NCI-H1092 treated with DMSO at 0.1 percent for 48 hours (cell line): ENCODE results near the gene SLA2.
A peak's percentile ranks its signal among the peaks of the same experiment; 100 is the strongest.

Experiments used
- DNase-seq: peaks from one replicate; lab custom pipeline; 2025; lab: John Stamatoyannopoulos, UW

The SLA2 gene

DNA sequence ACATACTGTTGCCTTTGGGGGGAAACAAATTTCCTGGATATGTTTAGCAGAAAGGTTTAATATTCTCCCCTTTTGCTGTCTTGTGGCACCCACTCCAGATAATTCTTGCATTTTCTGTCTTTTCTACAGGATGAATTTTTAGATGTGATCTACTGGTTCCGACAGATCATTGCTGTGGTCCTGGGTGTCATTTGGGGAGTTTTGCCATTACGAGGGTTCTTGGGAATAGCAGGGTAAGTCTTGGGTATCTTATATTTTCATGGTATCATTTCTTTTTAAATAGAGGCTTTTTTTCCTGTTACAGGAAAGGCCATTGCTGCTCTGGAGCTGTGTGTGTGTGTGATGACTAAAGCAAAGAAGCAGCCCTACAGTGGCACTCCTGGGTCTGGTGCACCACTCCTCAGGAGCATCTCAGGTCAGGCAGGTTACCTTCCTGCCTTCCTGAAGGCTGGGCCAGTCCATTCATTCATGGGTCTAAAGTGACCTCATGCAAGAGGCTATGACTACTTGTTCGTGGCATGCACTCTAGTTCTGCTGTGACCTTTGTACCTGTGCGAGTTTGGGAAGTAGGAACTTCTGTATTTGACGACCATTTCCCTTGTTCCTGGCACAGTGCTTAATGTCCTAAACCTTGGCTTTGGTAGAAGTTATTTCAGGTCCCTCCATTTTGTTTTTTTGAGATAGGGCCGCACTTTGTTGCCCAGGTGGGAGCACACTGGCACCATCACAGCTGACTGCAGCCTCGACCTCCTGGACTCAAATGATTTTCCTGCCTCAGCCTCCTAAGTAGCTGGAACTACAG, 38.2 kb downstream of the SLA2 start:
- DNase-seq: no peak

DNA sequence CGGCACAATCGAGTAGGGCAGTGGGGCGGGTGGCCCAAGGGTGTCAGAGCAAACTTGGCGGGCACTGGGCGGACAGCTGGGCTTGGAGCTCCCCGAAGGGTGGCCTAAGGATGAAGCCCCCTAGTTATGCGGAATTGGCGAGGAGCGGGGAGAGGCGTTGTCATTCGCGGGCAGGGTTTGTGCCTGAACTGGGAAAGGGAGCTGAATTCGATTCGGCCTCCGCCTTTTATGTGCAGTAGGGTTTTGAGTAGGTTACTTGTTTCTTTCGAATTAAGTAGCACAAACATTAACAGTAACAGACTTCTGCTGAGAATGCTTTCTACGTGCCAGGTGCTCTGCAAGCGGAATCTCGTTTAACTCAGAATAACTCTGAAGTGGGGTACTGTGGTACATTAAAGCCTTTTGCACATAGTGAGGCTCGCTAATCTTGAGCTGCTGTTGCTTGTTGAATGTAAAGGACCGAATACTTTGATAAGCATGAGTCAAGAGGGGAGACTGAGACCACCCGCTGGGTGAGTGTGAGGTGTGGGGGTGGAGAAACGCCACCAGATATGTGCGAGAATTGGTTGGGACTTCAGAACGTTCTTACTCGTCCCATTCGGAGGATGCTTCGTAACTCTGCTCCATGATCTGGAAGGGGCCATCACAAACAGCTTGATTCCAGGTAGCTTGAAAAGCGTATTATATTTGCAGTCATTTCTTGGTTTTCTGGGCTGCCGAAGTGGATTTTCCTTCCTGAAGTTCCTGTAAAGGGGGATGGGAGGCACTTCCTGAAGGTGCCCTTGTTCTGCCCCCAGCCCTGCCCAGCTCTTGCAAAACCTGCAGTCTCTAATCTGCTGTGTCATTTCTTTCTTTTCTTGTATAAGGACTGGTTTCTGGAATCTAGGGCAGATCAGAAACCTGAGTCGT, 39.6 kb downstream of the SLA2 start:
- DNase-seq: no peak

DNA sequence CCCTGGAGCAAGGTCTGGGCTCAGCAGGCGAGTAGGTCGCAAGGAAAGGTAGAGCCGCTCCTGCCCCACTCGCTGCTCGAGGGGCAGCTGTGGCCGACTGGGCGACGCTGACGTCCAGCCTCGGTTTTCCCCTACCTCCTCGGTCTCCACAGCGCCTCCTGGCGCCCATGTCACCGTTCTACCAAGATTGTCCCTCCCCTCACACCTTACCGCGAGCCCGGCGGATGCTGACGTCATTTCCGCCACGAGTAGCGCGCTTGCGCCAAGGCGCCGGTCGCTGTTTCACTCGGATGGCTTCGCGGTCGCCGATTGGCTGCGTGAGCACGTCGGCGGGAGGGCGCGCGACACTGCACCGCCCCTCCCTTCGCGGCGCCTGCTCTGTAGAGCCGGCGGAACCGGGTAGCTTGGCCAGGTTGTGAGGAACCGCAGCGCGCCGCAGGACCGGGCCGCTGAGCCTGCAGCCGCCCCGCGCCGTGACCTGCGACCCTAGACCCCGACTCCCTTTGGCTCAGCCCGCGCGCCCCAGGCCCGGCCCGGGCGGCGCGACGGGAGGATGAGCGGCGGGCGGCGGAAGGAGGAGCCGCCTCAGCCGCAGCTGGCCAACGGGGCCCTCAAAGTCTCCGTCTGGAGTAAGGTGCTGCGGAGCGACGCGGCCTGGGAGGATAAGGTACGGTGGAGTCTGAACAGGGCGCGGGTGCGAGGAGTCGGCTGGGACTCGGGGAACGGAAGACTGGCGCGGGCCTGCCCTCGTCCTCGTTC, 40.4 kb downstream of the SLA2 start, which contains the start of gene RAB5IF:
Gene RAB5IF, plus strand, starts transcription at position 381 of the 759 bp plus-strand sequence. Its CDS starts 173 bp downstream, at position 554.
- peak; percentile 97 for DNase-seq

DNA sequence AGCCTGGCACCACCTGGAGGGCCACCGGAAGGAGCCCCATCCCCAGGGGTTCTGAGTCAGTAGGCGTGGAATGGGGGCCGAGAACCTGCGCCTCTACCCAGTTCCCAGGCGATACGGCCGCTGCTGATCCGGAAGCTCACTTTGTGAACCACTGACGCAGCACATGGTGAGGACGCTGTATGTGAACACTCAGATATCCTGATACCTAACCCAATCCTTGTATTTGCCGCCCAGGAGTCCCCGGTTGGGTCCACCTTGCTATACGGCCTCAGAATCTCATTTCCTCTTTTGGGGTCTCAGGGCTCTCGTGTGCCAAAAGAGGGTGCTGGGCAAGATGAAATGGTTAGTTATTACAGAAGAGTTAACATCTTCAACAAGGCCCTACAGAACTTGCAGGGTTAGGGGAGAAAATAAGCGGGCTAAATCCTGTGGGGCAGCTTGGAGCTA, 41.0 kb downstream of the SLA2 start:
- DNase-seq: peak; percentile 59

DNA sequence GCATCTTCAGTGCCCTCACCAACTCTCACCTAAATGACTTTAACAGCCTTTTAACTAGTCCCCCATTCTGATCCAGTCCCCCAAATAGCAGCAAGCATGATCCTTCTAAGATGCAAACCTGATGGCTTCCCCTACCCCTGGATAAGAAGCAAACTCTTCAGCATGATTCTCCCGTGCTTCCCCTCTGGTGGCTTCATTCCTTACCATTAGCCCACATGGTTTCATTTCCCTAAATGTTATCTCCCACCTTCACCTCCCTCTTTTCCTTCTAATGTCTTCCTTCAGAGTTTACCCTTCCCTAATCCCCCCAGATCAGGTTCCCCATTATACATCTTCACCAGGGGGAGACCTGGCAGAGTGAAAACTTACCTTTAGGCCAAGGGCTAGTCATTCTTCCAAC, 44.5 kb downstream of the SLA2 start:
- DNase-seq: no peak

DNA sequence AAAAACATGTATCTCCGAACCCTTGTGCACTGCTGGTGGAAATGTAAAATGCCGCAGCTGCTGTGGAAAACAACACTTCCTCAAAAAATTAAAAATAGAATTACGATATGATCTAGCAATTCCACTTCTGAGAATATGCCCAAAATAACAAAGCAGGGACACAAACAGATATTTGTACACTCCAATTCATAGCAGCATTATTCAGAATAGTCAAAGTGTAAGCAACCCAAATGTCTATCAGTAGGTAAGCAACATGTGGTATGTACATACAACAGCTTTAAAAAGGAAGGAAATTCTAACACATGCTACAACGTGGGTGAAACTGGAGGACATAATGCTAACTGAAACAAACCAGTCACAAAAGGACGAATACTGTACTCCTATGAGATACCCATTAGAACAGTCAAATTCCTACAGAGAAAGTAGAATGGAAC, 46.1 kb downstream of the SLA2 start:
- DNase-seq: no peak

DNA sequence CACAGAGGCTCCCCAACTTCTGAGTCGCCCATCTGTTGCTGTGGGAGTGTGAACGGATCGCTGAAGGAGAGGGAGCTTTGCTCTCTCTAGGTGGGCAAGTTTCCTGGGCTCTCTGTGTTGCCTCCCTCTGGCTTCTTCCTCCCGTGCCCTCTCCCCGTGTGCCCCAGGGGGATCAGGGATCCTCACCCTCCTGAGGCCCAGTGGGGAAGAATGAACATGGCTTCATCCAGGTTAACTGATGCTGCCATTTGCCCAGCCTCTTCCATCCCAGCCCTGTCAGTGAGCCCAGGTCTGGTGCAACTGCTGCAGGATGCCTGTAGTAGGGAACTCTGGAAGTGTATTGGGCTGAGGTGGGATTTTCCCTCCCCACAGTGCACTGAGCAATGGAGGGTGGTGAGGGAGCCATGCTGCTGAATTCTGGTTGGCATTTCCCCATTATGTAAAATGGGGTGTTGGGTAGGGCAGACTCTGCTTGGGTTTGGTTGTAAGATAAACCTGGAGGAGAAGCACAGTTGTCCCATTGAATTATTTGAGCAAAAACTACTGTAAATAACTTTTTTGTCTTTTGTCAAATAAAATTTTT, 52.6 kb downstream of the SLA2 start:
- no peak for DNase-seq

DNA sequence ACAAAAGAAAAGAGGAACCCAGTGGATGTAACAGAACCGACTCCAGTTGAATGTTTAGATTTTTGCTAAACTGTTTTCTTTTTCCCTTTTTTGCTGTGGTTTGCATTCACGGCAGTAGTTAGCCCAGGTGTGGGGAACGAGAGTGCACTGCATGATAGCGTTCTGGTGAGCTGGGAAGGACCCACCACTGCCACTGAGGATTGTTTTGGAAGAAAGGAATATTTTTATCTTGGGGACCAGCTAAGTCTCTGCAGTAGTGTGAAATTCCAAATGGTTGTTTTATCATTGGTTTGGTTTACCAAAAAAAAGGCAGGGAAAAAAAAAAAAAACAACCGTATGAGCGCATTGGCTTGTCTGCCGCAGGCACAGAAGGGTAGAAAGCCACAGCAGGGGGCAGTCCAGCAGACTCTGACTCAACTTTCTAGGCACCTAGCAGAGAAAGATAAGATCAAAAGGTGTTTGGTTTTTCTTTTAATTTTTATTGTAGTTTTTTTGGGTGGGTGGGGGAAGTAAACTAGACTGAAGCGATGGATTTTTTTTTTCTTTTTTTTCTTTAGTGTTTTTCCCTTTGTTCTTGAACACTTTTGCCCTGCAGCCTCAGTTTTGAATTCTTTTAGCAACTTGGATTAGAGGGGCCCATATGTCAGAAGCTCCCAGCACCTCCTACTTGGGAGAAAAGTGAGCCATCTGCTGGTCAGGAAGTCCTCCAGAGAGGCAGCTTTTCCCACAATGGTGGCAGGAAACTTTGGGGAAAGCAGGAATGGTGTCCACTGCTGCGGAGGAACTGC, 53.9 kb downstream of the SLA2 start:
- DNase-seq: peak; percentile 5

DNA sequence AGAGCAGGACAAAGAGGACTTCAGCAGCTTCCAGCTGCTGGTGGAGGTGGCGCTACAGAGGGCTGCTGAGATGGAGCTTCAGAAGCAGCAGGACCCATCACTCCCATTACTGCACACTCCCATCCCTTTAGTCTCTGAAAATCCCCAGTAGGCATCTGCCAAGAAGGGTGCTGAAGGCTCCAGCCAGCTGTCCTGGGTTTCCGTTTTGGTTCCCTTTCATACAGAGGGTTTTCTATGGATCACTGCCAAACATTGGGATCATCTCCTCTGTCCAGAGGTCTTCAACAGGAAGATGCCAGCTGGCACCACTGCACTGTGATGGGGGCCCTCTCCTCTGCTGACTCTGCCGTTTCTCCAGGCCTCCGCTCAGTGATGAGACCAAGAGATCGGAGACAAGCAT, 54.7 kb downstream of the SLA2 start:
- DNase-seq: peak; percentile 31

DNA sequence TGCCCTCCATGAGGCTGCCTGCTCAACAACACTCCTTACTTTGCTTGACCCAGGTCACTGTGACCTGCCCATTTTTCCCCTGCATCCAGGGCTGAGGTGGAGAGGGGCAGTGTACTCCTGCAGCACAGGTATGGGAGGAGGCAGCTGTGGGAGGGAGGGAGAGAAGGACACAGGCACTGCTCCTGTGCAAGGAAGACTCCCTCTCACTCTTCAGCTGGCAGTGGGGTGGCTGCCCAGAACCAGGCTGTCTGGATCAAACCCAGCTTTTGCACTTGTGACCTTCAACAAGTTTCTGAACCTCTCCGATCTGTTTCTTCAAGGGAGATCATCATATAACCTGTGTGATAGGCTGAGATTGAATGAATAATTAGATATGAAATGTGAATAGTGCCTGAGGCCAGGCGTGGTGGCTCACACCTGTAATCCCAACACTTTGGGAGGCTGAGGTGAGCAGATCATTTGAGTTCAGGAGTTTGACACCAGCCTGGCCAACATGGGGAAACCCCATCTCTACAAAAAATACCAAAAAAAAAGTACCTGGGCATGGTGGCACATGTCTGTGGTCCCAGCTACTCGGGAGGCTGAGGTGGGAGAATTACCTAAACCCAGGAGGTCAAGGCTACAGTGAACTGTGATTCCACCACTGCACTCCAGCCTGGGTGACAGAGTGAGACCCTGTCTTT, 58.5 kb downstream of the SLA2 start:
- no peak for DNase-seq

DNA sequence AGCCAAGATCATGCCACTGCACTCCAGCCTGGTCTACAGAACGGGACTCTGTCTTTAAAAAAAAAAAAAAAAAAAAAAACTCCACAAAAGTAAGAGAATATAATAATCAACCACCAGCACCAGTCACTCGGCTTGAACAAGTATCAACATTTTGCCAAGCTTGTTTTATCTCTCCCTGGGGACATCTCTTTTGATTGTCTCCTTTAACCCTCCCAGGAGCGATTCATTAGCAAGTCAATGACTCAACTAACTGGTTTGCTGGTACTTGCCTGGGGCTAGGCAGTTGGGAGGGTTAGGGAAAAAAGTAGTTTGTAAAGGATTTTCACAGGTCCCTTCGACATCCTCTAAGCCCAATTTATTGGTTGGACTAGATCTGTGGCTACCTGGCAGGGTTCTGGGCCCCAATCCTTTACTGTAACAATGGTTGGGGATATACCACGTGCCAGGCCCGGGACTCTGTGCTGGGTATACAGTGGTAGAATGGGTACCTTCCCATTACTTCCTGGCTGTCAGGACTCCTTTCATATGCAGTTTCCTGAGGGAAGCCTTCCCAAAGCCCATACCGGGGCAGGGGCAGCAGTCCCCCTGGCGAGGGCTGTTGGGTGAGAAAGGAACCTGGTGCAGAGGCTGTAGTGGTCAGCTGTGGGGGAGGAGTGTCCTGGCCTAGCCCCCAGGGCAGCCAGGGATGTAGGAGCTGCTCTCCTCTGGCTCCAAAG, 60.4 kb downstream of the SLA2 start:
- DNase-seq: no peak

DNA sequence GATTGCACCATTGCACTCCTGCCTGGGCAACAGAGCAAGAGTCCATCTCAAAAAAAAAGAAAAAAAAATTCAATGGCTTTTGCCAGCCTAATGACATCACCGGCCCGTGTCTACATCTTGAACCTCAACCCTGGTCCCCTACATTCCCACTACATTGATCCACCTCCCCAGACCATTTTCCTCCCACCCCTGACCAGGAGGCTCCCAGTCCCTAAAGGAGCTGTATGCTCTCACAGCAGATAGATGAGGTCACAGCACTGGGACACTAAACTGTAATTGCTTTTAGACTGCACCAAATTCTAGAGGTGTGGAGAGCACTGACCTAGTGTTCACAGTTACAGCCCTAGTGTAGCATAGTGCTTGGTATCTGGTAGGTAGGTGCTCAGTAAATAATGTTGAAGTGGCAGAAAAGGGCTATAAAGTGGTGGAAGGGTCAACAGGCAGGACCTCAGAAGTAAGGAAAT, 61.9 kb downstream of the SLA2 start:
- no peak for DNase-seq

DNA sequence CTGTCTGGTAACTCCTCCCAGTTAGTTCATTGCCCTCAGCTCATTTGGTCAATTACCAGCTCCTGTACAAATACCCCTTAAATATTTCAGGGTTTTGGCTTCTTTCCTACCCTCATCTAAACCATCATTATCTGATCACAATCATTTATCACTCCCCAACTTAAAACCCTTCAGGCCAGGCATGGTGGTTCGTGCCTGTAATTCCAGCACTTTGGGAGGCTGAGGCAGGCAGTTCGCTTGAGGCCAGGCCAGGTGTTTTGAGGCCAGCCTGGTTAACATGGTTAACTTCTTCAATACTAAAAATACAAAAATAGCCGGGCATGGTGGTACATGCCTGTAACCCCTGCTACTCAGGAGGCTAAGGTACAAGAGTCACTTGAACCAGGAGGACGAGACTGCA, 63.2 kb downstream of the SLA2 start:
- DNase-seq: no peak

DNA sequence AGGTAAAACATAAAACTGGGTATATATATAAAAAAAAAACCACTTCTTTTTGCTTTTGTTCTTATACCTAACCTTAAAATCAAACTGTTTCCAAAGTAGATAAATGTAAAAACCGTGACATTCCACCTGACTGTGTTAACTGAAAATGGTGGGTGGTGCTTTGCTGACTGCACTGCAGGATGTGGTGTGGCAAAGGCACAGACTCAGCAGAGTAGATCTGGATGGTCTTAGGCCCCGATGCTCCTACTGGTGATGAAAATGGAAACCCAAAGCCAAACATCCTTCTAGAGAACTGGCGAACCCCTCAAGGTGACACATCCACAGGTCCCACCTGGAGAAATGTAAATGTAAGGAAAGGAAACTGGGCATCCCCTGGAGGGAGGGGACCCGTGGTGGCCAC, 63.7 kb downstream of the SLA2 start:
- DNase-seq: no peak

DNA sequence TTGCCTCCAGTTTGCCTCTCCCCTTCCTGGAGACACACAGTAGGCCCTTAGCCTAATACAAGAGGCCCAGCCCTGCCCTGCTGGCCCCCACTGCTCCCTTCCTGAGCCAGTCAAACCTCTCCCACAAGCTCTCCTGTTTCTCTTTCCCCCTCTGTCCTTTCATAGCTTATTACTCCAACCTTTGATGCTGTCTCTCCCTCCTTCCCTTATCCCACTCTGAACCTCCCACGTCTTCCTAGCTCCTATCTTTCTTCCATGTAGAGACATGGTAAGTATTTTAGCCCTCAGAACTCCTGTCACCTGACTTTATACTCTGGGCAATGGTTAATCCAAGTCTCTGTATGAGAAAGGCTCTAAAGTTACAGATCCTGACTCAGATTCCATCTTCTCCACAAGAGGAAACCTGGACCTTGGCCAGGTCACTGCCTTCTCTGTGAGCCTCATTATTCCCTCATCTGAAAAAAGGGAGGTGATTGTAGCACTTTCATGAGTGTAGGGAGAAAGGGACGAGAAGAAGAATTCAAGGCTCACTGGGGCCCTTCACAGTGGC, 65.9 kb downstream of the SLA2 start:
- DNase-seq: no peak

DNA sequence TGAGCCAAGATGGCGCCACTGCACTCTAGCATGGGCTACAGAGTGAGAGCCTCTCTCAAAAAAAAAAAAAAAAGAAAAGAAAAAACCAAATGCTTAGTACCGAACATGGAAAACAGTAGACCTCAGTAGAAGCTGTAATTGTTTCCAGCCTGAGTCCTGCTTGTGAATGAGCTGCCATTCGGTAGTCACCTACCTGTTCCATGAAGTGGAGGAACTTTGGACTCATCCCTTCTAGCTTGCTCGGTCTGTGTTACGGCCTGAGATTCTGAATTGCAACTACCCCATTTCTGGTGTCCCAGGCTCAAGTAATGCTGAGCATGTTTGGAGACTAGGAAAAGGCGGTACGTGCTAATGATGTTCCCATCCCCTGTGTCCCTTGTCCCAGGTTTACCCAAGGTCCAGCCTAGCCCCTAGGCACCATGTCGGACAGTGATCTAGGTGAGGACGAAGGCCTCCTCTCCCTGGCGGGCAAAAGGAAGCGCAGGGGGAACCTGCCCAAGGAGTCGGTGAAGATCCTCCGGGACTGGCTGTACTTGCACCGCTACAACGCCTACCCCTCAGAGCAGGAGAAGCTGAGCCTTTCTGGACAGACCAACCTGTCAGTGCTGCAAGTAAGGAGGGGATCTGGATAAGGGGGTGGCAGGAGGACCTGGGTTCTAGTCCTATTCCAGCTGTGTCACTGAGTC, 67.5 kb downstream of the SLA2 start:
- DNase-seq: no peak

DNA sequence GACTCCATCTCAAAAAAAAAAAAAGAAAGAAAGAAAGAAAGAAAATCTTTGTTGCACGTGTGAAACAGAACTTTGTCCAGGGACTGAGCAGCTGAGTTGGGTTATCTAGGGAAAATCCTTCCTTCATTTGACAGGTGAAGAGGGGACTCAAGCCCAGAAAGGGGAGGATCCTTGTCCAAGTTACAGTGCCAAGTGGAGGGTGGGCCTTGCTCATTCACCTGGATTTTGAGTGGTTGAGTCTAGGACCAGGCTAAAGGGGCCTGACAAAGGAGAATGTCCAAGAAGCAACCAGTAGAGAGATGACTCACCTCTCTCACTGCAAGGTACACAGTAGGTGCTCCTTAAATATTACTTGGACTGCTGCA, 69.9 kb downstream of the SLA2 start:
- no peak for DNase-seq

DNA sequence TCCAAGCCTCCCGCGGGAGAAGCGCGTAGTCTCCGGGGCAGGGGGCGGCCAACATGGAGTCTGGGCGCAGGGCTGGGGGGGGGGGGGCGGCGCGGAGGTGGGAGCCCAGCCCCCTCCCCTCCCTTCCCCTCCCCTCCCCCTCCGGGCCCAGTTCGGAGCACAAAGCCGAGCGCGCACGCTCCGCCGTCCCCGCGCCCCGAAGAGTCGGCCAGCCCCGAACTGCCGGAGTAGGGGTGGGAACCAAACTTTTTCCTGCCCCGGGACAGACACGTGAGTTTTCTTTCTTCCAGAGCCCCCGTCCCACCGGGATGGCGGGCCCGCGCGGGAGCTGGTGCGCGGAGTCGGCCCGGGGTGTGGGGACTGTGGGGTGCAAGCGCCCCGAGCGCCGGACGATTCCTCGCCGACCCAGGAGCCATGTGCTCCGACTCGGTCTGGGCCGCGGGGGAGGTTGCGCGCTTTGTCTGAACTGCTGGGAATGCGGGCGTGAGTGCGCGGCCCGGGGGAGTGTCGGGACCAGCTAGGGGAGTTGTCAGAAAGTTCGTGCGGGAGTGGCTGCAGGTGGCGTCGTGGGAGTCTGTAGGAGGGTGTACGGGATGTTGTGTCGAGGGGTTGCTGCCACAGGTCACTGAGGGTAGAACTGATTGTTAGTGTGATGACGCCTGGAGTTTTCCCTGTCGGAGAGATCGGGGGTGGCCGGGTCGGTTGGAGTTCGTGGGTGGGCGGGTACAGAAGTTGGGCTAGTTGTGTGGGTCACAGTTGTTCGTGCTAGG, 71.4 kb downstream of the SLA2 start:
- DNase-seq: no peak
